ENCODE data around the gene APP. TPM values are rescaled to one million over a fixed set of nuclear protein-coding genes. Genes with fewer than 3 reads are reported as not detected.

APP gene
- total RNA-seq, 2 donors from 2014 or later, result 460 to 557 TPM

GRCh38 chr21:25959799-25960198 is 210.8 kb downstream of the APP start:
- Mint-ChIP-seq H3K4me1 (peaks cover 38% of the 10 kb centered on the region), H3K4me3 (peak overlapping the region; percentile 32), H3K9me3 (no peaks in the 10 kb centered on the region), H3K27me3 (ENCODE audit: insufficient read depth) (no peaks in the 10 kb centered on the region), H3K27ac (peak overlapping the region; percentile 82), H3K36me3 (ENCODE audit: low read depth) (peaks cover 64% of the 10 kb centered on the region)
- H3K9ac ChIP-seq (ENCODE audit: extremely low read depth, low read length, poor library complexity, severe bottlenecking), result no peak overlapping the region
- no peak for TF ChIP-seq CTCF (conservative IDR thresholded peaks at IDR 0.05)
- no peaks in the 10 kb centered on the region for H3K27me3 ChIP-seq (ENCODE audit: control insufficient read depth, insufficient read depth, low read length, poor library complexity, severe bottlenecking)
- 93% methylated on average over 3 of the region's 3 CpGs; no CpG with 5 or more reads in 1 of the 2 experiments for WGBS, 2 experiments (ENCODE audit: insufficient coverage in 1 of 2, insufficient read length in 1 of 2)
- no peak overlapping the region for H3K27ac ChIP-seq (ENCODE audit: low read depth, low read length)
- H3K36me3 ChIP-seq (ENCODE audit: control insufficient read depth, insufficient read depth, low read length), result peaks cover 56% of the 10 kb centered on the region
- H3K4me1 ChIP-seq (ENCODE audit: control insufficient read depth, insufficient read depth, low read length), result peaks cover 16% of the 10 kb centered on the region
- H3K9me3 ChIP-seq (ENCODE audit: control insufficient read depth, low read length), result no peaks in the 10 kb centered on the region
- no peak for DNase-seq
- H3K4me3 ChIP-seq (ENCODE audit: low read length), result no peak overlapping the region

- no peak for DNase-seq
- Mint-ChIP-seq H3K9me3 (no peaks in the 10 kb centered on the region), H3K27me3 (ENCODE audit: insufficient read depth) (no peaks in the 10 kb centered on the region), H3K4me3 (no peak overlapping the region), H3K36me3 (ENCODE audit: low read depth) (peaks cover 74% of the 10 kb centered on the region), H3K27ac (peak overlapping the region; percentile 44), H3K4me1 (peaks cover 32% of the 10 kb centered on the region)
- no peak for TF ChIP-seq CTCF (conservative IDR thresholded peaks at IDR 0.05)
- Histone ChIP-seq H3K27me3 (ENCODE audit: control insufficient read depth, insufficient read depth, low read length, poor library complexity, severe bottlenecking) (no peaks in the 10 kb centered on the region), H3K9ac (ENCODE audit: extremely low read depth, low read length, poor library complexity, severe bottlenecking) (no peak overlapping the region), H3K9me3 (ENCODE audit: control insufficient read depth, low read length) (no peaks in the 10 kb centered on the region), H3K36me3 (ENCODE audit: control insufficient read depth, insufficient read depth, low read length) (peaks cover 64% of the 10 kb centered on the region), H3K4me3 (ENCODE audit: low read length) (no peak overlapping the region), H3K4me1 (ENCODE audit: control insufficient read depth, insufficient read depth, low read length) (peaks cover 12% of the 10 kb centered on the region), H3K27ac (ENCODE audit: low read depth, low read length) (no peak overlapping the region)
- 85 to 100% methylated on average over 1 to 2 of the region's 2 CpGs for WGBS, 2 experiments (ENCODE audit: insufficient coverage in 1 of 2, insufficient read length in 1 of 2)
These were observed 213.4 kb downstream of the APP start for GRCh38 chr21:25956993-25957714.

GRCh38 chr21:25955646-25956045 is 214.9 kb downstream of the APP start:
- H3K36me3 Mint-ChIP-seq (ENCODE audit: low read depth), result peaks cover 79% of the 10 kb centered on the region
- Histone ChIP-seq H3K36me3 (ENCODE audit: control insufficient read depth, insufficient read depth, low read length) (peaks cover 78% of the 10 kb centered on the region), H3K27ac (ENCODE audit: low read depth, low read length) (no peak overlapping the region)

More at GRCh38 chr21:25955646-25956045, 214.9 kb downstream of the APP start:
- no peak overlapping the region for H3K4me3 ChIP-seq (ENCODE audit: low read length)
- Mint-ChIP-seq H3K27ac (peak overlapping the region; percentile 48), H3K9me3 (no peaks in the 10 kb centered on the region), H3K27me3 (ENCODE audit: insufficient read depth) (no peaks in the 10 kb centered on the region), H3K4me1 (peaks cover 22% of the 10 kb centered on the region), H3K4me3 (no peak overlapping the region)
- H3K9me3 ChIP-seq (ENCODE audit: control insufficient read depth, low read length), result no peaks in the 10 kb centered on the region
- 98% methylated on average over 10 to 11 of the region's 11 CpGs for WGBS, 2 experiments (ENCODE audit: insufficient coverage in 1 of 2, insufficient read length in 1 of 2)
- DNase-seq, result no peak
- TF ChIP-seq CTCF (conservative IDR thresholded peaks at IDR 0.05), result no peak
- H3K9ac ChIP-seq (ENCODE audit: extremely low read depth, low read length, poor library complexity, severe bottlenecking), result no peak overlapping the region
- H3K4me1 ChIP-seq (ENCODE audit: control insufficient read depth, insufficient read depth, low read length), result peaks cover 7% of the 10 kb centered on the region
- H3K27me3 ChIP-seq (ENCODE audit: control insufficient read depth, insufficient read depth, low read length, poor library complexity, severe bottlenecking), result no peaks in the 10 kb centered on the region

Measured in endodermal cell (in vitro differentiated cells).